ENCODE data around the gene M1AP. TPM values are rescaled to one million over a fixed set of nuclear protein-coding genes. Genes with fewer than 3 reads are reported as not detected.

Gene M1AP
- total and polyA plus RNA-seq, 10 donors, result 0.26 to 2.0 (median 0.65) TPM

DNA sequence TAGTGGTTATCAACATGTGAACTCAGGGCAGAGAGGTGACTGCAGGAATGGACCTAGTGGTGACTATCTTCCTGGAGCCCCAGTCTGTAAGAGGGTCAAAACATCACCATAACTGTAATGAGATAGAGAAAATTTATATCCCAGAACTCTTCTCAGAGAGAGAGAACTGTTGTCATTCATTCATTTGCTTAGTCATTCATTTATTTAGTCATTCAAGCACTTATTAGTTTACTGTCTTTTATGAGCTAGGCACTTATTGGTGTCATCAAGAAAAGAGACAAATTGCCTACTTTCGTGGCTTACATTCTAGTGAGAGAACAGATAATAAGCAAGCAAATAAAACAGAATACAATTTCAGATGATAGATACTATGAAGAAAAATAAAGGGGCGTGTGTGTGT is 59.5 kb downstream of the M1AP start:
- no peak overlapping the region for H3K27ac ChIP-seq
- WGBS, 5 donors, result 63 to 84% (median 73%) methylated on average over 2 of the region's 2 CpGs
- DNase-seq, result no peak
- TF ChIP-seq, protein P1, sequence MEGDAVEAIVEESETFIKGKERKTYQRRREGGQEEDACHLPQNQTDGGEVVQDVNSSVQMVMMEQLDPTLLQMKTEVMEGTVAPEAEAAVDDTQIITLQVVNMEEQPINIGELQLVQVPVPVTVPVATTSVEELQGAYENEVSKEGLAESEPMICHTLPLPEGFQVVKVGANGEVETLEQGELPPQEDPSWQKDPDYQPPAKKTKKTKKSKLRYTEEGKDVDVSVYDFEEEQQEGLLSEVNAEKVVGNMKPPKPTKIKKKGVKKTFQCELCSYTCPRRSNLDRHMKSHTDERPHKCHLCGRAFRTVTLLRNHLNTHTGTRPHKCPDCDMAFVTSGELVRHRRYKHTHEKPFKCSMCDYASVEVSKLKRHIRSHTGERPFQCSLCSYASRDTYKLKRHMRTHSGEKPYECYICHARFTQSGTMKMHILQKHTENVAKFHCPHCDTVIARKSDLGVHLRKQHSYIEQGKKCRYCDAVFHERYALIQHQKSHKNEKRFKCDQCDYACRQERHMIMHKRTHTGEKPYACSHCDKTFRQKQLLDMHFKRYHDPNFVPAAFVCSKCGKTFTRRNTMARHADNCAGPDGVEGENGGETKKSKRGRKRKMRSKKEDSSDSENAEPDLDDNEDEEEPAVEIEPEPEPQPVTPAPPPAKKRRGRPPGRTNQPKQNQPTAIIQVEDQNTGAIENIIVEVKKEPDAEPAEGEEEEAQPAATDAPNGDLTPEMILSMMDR (IDR thresholded peaks at IDR 0.05 in 8 of 11, conservative IDR thresholded peaks at IDR 0.05 in 3 of 11), result no peak
- TF ChIP-seq POLR2A (IDR thresholded peaks at IDR 0.05) (no peak), POLR2AphosphoS5 (IDR thresholded peaks at IDR 0.05) (no peak)
- peaks cover 0 to 24% (median 4%) of the 10 kb centered on the region in 7 donors for H3K27me3 ChIP-seq (replicated peaks in 1 of 7)
- H3K36me3 ChIP-seq, result no peaks in the 10 kb centered on the region
- H3K4me3 ChIP-seq, result no peak overlapping the region
- intact Hi-C loops (cut with DNase I; ENCODE audit: low total_unique reads), result loop anchor here (5.0 kb wide), 2 partner anchors 86 to 106 kb away; partner anchors contain the start of genes CCDC142 and TTC31
- peaks cover 0 to 36% (median 17%) of the 10 kb centered on the region in 6 donors for H3K4me1 ChIP-seq
- no peaks in the 10 kb centered on the region for H3K9me3 ChIP-seq

DNA sequence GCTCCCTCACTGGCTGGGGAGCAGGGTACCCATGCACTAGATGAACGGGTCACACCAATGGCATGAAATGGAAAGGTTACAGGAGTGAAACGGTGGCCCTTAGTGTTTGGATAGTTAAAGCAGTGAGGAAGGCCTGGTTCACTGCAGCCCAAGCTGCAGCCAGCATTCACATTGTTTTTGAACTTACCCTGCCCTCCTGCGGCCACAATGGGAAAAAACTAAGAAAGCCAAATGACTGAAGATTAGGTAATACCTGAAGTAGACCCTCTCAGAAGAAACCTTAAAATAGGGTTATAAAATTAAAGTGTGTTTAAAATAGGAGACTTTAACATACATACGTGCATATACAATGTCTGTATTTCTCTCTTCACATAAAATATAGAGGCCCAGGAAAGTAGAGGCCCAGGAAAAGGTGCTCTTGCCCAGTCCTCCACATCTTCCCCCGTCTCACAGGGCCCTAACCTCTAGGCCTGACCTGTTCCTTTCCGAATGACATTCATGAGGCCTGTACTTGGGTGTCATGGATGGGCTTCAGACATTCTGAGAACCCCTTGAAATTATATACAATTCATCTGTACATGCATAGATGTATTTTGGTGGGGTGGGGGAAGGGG is 60.4 kb downstream of the M1AP start:
- H3K27ac ChIP-seq, result no peak overlapping the region
- no peaks in the 10 kb centered on the region for H3K36me3 ChIP-seq
- intact Hi-C loops (cut with DNase I; ENCODE audit: low total_unique reads), result loop anchor here (5.0 kb wide), 2 partner anchors 85 to 105 kb away; partner anchors contain the start of genes CCDC142 and TTC31
- no peak for DNase-seq
- no peaks in the 10 kb centered on the region for H3K9me3 ChIP-seq
- H3K4me1 ChIP-seq, result peaks cover 0 to 36% (median 17%) of the 10 kb centered on the region in 6 donors
- 17 to 26% (median 18%) methylated on average over 6 of the region's 6 CpGs for WGBS, 5 donors
- no peak overlapping the region for H3K4me3 ChIP-seq
- H3K27me3 ChIP-seq (replicated peaks in 1 of 7), result peaks cover 0 to 15% (median 1%) of the 10 kb centered on the region in 7 donors
- TF ChIP-seq, protein P1 (IDR thresholded peaks at IDR 0.05 in 8 of 11, conservative IDR thresholded peaks at IDR 0.05 in 3 of 11), result peak; percentile 53 to 80 (median 74)
- TF ChIP-seq POLR2AphosphoS5 (IDR thresholded peaks at IDR 0.05) (peak in 1 of 3 donors; percentile 57), POLR2A (IDR thresholded peaks at IDR 0.05) (no peak)

DNA sequence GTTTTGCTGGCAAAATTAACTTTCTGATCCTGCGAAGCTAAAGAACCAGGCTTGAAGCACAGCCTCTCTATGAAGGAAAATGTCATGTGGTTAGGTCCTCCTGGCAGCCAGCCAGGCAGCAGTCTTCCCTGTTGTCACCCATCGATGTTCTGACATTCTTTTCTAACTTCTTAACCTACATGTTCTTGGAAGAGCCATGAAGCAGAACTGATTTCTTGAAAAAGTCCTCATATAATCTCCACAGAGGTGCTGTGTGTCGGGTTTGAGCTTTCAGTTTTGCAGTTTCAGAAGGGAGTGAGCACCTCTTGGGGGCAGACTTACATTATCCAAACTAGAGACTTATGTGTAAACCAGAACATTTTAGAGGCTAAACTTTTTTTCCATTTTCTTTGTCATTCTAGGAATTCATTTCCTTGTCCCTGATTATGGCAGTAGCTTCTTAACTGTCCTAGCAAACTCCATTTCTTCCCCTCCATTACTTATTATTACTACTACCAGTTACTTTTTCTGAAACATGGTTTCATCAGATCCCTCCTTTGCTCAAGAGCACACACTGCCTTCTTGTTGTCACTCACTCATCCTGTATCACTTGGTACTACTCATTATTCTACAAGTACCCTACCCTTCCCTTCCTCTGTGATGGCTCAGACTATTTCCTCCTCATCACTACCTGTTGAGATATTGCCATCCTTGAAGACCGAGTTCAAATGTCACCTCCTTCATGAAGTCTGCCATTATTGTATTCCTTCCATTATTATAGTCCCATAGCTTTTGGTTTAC is 62.5 kb downstream of the M1AP start:
- Histone ChIP-seq H3K9me3 (no peaks in the 10 kb centered on the region), H3K36me3 (no peaks in the 10 kb centered on the region), H3K4me1 (peaks cover 0 to 36% (median 17%) of the 10 kb centered on the region in 6 donors), H3K4me3 (no peak overlapping the region), H3K27ac (peak overlapping the region in 7 of 8 donors; percentile 0 to 51 (median 22)), H3K27me3 (replicated peaks in 1 of 7) (peaks cover 0 to 8% (median 0%) of the 10 kb centered on the region in 7 donors)
- 23 to 45% (median 39%) methylated on average over 4 of the region's 4 CpGs for WGBS, 5 donors
- TF ChIP-seq, protein P1 (IDR thresholded peaks at IDR 0.05 in 8 of 11, conservative IDR thresholded peaks at IDR 0.05 in 3 of 11), result no peak
- TF ChIP-seq POLR2A (IDR thresholded peaks at IDR 0.05) (no peak), POLR2AphosphoS5 (IDR thresholded peaks at IDR 0.05) (no peak)
- no peak for DNase-seq
- intact Hi-C loops (cut with DNase I; ENCODE audit: low total_unique reads), result loop anchor here (5.0 kb wide), 2 partner anchors 83 to 103 kb away; partner anchors contain the start of genes CCDC142 and TTC31

Measured in spleen (tissue), 11 donors.